Neural cell (in vitro differentiated cells): Measurements from ENCODE around the gene MEOX1. TPM values are rescaled to one million over a fixed set of nuclear protein-coding genes. Genes with fewer than 3 reads are reported as not detected.

Experiments used
- H2AFZ ChIP-seq: fragments of 200-600, 300-800 bp; sonication (generic), shearing (Covaris generic); 2 replicates; pipeline ENCODE4 v1.6.0; 2014; ENCODE audit warnings: low read depth, mild to moderate bottlenecking, antibody characterized with exemption, low read length, moderate library complexity
- H3F3A ChIP-seq: fragments of 200-600 bp; shearing (Covaris generic); 2 replicates; pipeline ENCODE4 v1.6.1; 2016; ENCODE audit warnings: mild to moderate bottlenecking, moderate library complexity, mixed read lengths, antibody characterized with exemption, low read length; ENCODE audit not compliant: insufficient read depth, poor library complexity, severe bottlenecking
- H3K27ac ChIP-seq: fragments of 200-600, 300-800 bp; sonication (generic), shearing (Covaris generic); 2 replicates; pipeline ENCODE4 v1.5.1; 2014; ENCODE audit warnings: mild to moderate bottlenecking, low read length, moderate library complexity
- H3K27me3 ChIP-seq: fragments of 300-800, 200-600 bp; sonication (generic), shearing (Covaris generic); 2 replicates; pipeline ENCODE4 v1.6.0; 2014; ENCODE audit warnings: mild to moderate bottlenecking, low read depth, low read length, moderate library complexity; ENCODE audit not compliant: insufficient read depth
- H3K36me3 ChIP-seq: fragments of 300-800, 200-600 bp; sonication (generic), shearing (Covaris generic); 2 replicates; pipeline ENCODE4 v1.5.1; 2014; ENCODE audit warnings: mild to moderate bottlenecking, antibody characterized with exemption, low read length, moderate library complexity; ENCODE audit not compliant: insufficient read depth
- H3K4me2 ChIP-seq: fragments of 300-800, 200-600 bp; sonication (generic), shearing (Covaris generic); 2 replicates; pipeline ENCODE4 v1.6.0; 2014; ENCODE audit warnings: mild to moderate bottlenecking, low read length
- H3K4me3 ChIP-seq: fragments of 300-800, 200-600 bp; sonication (generic), shearing (Covaris generic); 2 replicates; pipeline ENCODE4 v1.5.1; 2014; ENCODE audit warnings: mild to moderate bottlenecking, low read length, moderate library complexity
- H3K79me2 ChIP-seq: fragments of 200-600 bp; shearing (Covaris generic); replicated peaks from 2 replicates; pipeline ENCODE4 v1.6.0; 2014; ENCODE audit warnings: mild to moderate bottlenecking, low read length, moderate library complexity; ENCODE audit not compliant: insufficient read depth
- H3K9ac ChIP-seq: fragments of 300-800, 200-600 bp; sonication (generic), shearing (Covaris generic); 2 replicates; pipeline ENCODE4 v1.6.1; 2016; ENCODE audit warnings: mild to moderate bottlenecking, low read length, mixed read lengths
- H3K9me2 ChIP-seq: fragments of 200-600 bp; shearing (Covaris generic); 2 replicates; pipeline ENCODE4 v1.6.1; 2016; ENCODE audit warnings: mild to moderate bottlenecking, low read length, mixed read lengths; ENCODE audit not compliant: insufficient read depth
- H3K9me3 ChIP-seq: fragments of 200-600, 300-800 bp; sonication (generic), shearing (Covaris generic); 2 replicates; pipeline ENCODE4 v1.6.1; 2016; ENCODE audit warnings: mild to moderate bottlenecking, mixed run types, low read length, moderate library complexity, mixed read lengths
- H4K20me1 ChIP-seq: fragments of 200-600 bp; shearing (Covaris generic); 2 replicates; pipeline ENCODE4 v1.6.1; 2016; ENCODE audit warnings: mild to moderate bottlenecking, mixed run types; ENCODE audit not compliant: insufficient read depth
- CTCF ChIP-seq: fragments of 450-650 bp; IDR thresholded peaks from 2 replicates; pipeline ENCODE4 v1.5.1; 2014; ENCODE audit warnings: antibody characterized with exemption, mild to moderate bottlenecking, moderate library complexity; ENCODE audit not compliant: poor library complexity, severe bottlenecking
- EP300 ChIP-seq: fragments of 450-650 bp; conservative IDR thresholded peaks from 2 replicates; pipeline ENCODE4 v1.6.1; 2014; ENCODE audit warnings: antibody characterized with exemption, mild to moderate bottlenecking, moderate library complexity; ENCODE audit not compliant: poor library complexity, severe bottlenecking
- EZH2 ChIP-seq: fragments of 200-600, 300-800 bp; shearing (Covaris generic), sonication (generic); IDR thresholded peaks from 2 replicates; pipeline ENCODE4 v1.6.1; 2014; ENCODE audit warnings: antibody characterized with exemption, low read length, borderline replicate concordance, mild to moderate bottlenecking; ENCODE audit not compliant: insufficient read depth, poor library complexity, severe bottlenecking
- MXI1 ChIP-seq: fragments of 450-650 bp; conservative IDR thresholded peaks from 2 replicates; pipeline ENCODE4 v1.6.1; 2014; ENCODE audit warnings: antibody characterized with exemption, mild to moderate bottlenecking; ENCODE audit not compliant: poor library complexity, severe bottlenecking
- POLR2AphosphoS5 ChIP-seq: IDR thresholded peaks from 2 replicates; pipeline ENCODE4 v1.6.1; 2012
- RAD21 ChIP-seq: fragments of 450-650 bp; conservative IDR thresholded peaks from 2 replicates; pipeline ENCODE4 v1.6.1; 2014; ENCODE audit warnings: antibody characterized with exemption, mild to moderate bottlenecking, moderate library complexity
- REST ChIP-seq: IDR thresholded peaks from 2 replicates; pipeline ENCODE4 v1.6.1; 2012; ENCODE audit warnings: borderline replicate concordance
- SMC3 ChIP-seq: fragments of 450-650 bp; conservative IDR thresholded peaks from 2 replicates; pipeline ENCODE4 v1.6.1; 2014; ENCODE audit warnings: antibody characterized with exemption, mild to moderate bottlenecking, moderate library complexity; ENCODE audit not compliant: poor library complexity
- TAF1 ChIP-seq: IDR thresholded peaks from 2 replicates; pipeline ENCODE4 v1.6.1; 2012; ENCODE audit warnings: low read depth
- polyA plus RNA-seq: library from polyadenylated mRNA; depleted of rRNA; stranded (reverse); fragments of >200 nt; gene quantifications from 2 replicates; pipeline ENCODE4 v1.2.3, GENCODE V29; 2014

MEOX1 gene
- polyA plus RNA-seq, 1 donor from 2014 or later = 0.50 TPM

DNA sequence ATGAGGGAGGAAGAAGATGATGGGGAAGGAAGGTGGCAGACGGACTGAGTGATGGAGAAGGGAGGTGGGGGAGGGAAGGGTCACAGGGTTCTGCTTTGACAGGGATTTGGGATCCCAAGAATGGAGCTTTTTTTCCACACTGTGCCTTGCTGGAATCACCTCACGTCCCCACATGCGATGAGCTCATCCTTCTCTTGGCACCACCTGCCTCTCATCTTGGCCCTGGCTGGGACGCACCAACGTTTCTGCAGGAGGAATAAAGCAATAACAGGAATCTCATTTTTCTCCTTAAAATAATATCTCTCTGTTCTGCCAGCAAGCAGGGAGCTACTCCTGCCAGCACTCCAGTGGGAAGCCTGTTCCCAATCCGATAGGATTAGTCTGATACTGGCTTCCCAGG lies 47.8 kb downstream of the MEOX1 start:
- TF ChIP-seq SMC3 (no peak), REST (no peak), CTCF (no peak), MXI1 (no peak), EP300 (no peak)
- H3K27me3 ChIP-seq = no peaks in the 10 kb centered on the region

DNA sequence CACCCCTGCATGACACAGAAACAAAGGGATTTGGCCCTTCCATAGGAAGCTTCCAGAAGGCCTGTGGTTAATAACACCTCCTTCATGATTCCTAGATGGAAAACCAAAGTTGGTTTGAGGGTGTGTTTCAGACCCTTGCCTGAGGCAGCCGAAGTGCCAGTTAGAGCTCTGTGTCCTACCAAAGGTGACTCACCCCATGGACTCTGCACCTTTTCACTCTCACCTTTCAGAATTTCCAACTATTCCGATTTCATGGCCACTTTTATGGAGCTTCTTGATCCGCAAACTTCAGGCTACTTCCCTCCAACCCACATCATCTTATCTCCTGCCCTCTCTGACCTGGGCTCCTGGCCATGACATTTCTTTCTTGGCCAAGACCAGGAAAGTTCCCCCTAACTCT lies 49.2 kb downstream of the MEOX1 start:
- H3K27me3 ChIP-seq = no peaks in the 10 kb centered on the region
- H3K9me2 ChIP-seq = no peaks in the 10 kb centered on the region
- H4K20me1 ChIP-seq = no peaks in the 10 kb centered on the region
- no peaks in the 10 kb centered on the region for H3K36me3 ChIP-seq
- no peak overlapping the region for H3K9ac ChIP-seq
- H3K4me2 ChIP-seq = no peak overlapping the region
- no peak overlapping the region for H3K27ac ChIP-seq
- no peak for TF ChIP-seq REST
- TF ChIP-seq EZH2 = no peak
- no peak for TF ChIP-seq TAF1
- TF ChIP-seq SMC3 = no peak
- no peak for TF ChIP-seq EP300
- TF ChIP-seq POLR2AphosphoS5 = no peak
- TF ChIP-seq MXI1 = no peak
- TF ChIP-seq RAD21 = no peak
- no peak for TF ChIP-seq CTCF
- no peak overlapping the region for H2AFZ ChIP-seq
- H3K4me3 ChIP-seq = no peak overlapping the region
- no peaks in the 10 kb centered on the region for H3F3A ChIP-seq
- no peaks in the 10 kb centered on the region for H3K9me3 ChIP-seq
- no peaks in the 10 kb centered on the region for H3K79me2 ChIP-seq

More for the DNA sequence above, 47.8 kb downstream of the MEOX1 start:
- Histone ChIP-seq H3K4me3 (no peak overlapping the region), H2AFZ (no peak overlapping the region), H3K79me2 (no peaks in the 10 kb centered on the region), H3K36me3 (no peaks in the 10 kb centered on the region), H4K20me1 (no peaks in the 10 kb centered on the region), H3K9me3 (no peaks in the 10 kb centered on the region), H3K4me2 (no peak overlapping the region), H3K27ac (no peak overlapping the region), H3K9me2 (no peaks in the 10 kb centered on the region), H3K9ac (no peak overlapping the region), H3F3A (no peaks in the 10 kb centered on the region)
